Activated T-cell treated with anti-CD3 and anti-CD28 coated beads, Interleukin-2, amount 50 U/mL, for 72 hours (primary cell): ENCODE results near the gene HCN3. TPM values are rescaled to one million over a fixed set of nuclear protein-coding genes. Genes with fewer than 3 reads are reported as not detected.
A peak's percentile ranks its signal among the peaks of the same experiment; 100 is the strongest.
"Not testable (repeated sequence)": the region's sequence is repeated elsewhere in the genome, so short reads cannot be mapped to it uniquely, and the experiment has no call there.

Experiments
- ATAC-seq, 2 donors: fragments of 150-1000 bp; cut with Tn5 transposase; replicated peaks in 1 of 2; 2 replicates each; pipeline ENCODE4 v1.10.0; 2021; ENCODE audit warnings: moderate library complexity in 2 of 2, mild to moderate bottlenecking in 1 of 2
- DNase-seq, 2 donors: peaks; one replicate each; pipeline ENCODE4 v3.0.0; 2021 to 2022; ENCODE audit warnings: mixed read lengths in 1 of 2
- H3K27ac Mint-ChIP-seq: one replicate; pipeline ENCODE4 v1.8.0; 2022; ENCODE audit warnings: mild to moderate bottlenecking, moderate library complexity, mixed read lengths
- H3K27me3 Mint-ChIP-seq: one replicate; pipeline ENCODE4 v1.8.0; 2022; ENCODE audit warnings: low read depth, mixed read lengths
- H3K36me3 Mint-ChIP-seq, 2 donors: one replicate each; pipeline ENCODE4 v1.8.0; 2022; ENCODE audit warnings: mixed read lengths in 2 of 2, mild to moderate bottlenecking in 1 of 2; ENCODE audit not compliant: insufficient read depth in 2 of 2
- H3K4me1 Mint-ChIP-seq: one replicate; pipeline ENCODE4 v1.8.0; 2022; ENCODE audit warnings: low read depth, mixed read lengths
- H3K4me3 Mint-ChIP-seq, 2 donors: one replicate each; pipeline ENCODE4 v1.8.0; 2022; ENCODE audit warnings: mild to moderate bottlenecking in 2 of 2, mixed read lengths in 2 of 2, moderate library complexity in 2 of 2
- H3K9me3 Mint-ChIP-seq, 2 donors: one replicate each; pipeline ENCODE4 v1.8.0; 2022; ENCODE audit warnings: mixed read lengths in 2 of 2
- total RNA-seq, 2 donors: library from RNA; stranded (reverse); gene quantifications; one replicate each; pipeline ENCODE4 v1.2.3, GENCODE V29; 2022

The HCN3 gene
- total RNA-seq, 2 donors from 2014 or later: 3.6 to 4.1 TPM

GRCh38 chr1:155326020-155326526 is 48.8 kb downstream of the HCN3 start:
- Mint-ChIP-seq H3K36me3 (peaks cover 4 to 6% of the 10 kb centered on the region in 2 donors), H3K4me1 (peaks cover 26% of the 10 kb centered on the region), H3K27ac (no peak overlapping the region), H3K9me3 (no peaks in the 10 kb centered on the region), H3K27me3 (no peaks in the 10 kb centered on the region), H3K4me3 (peak overlapping the region; percentile 26 to 84)
- DNase-seq (no peak), ATAC-seq (no peak)

DNA sequence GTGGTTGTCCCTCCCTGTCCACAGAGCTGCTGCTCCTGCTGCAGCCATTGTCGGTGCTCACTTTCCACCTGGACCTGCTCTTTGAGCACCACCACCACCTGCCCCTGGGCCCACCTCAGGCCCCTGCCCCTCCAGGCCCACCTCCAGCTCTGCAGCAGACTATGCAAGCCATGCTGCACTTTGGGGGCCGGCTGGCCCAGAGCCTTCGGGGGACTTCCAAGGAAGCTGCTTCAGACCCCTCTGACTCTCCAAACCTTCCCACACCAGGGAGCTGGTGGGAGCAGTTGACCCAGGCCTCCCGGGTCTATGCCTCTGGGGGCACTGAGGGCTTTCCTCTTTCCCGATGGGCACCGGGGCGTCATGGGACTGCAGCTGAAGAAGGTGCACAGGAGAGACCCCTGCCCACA is 49.4 kb downstream of the HCN3 start:
- peak in 1 of 2 donors; percentile 6 for DNase-seq
- Mint-ChIP-seq H3K9me3 (no peaks in the 10 kb centered on the region), H3K27me3 (no peaks in the 10 kb centered on the region), H3K4me3 (no peak overlapping the region), H3K36me3 (peaks cover 5 to 7% of the 10 kb centered on the region in 2 donors), H3K27ac (no peak overlapping the region), H3K4me1 (peaks cover 21% of the 10 kb centered on the region)
- ATAC-seq: no peak

DNA sequence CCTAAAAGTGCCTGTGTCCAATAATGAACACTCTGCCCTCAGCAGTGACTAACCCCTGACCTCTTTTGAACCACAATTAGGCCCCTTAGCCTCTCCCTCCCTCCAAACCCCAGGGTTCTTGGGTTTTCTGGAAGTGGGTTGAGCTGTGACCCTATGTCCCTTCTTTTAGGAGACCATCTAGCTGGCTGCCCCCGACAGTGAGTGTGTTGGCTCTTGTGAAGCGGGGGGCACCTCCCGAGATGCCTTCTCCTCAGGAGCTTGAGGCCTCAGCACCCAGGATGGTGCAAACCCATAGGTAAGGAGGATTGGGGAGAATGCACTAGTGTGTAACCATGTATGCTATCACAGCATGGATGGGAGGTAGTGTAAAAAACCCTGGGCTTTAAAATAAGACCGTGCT is 50.7 kb downstream of the HCN3 start:
- ATAC-seq: no peak
- Mint-ChIP-seq H3K27me3 (no peaks in the 10 kb centered on the region), H3K9me3 (no peaks in the 10 kb centered on the region), H3K27ac (no peak overlapping the region), H3K36me3 (peaks cover 5 to 7% of the 10 kb centered on the region in 2 donors), H3K4me1 (peaks cover 10% of the 10 kb centered on the region), H3K4me3 (no peak overlapping the region)
- no peak for DNase-seq

DNA sequence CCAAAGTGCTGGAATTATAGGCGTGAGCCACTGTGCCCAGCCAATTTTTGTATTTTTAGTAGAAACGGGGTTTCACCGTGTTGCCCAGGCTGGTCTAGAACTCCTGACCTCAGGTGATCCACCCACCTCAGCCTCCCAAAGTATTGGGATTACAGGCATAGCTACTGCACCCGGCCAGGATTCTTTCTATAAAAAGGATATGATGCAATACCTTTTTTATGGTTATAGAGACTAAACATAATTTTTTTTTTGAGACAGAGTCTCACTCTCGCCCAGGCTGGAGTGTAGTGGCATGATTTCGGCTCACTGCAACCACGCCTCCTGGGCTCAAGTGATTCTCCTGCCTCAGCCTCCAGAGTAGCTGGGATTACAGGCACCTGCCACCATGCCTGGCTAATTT is 51.6 kb downstream of the HCN3 start:
- H3K4me1 Mint-ChIP-seq: peaks cover 10% of the 10 kb centered on the region
- H3K4me3 Mint-ChIP-seq, H3K27me3 Mint-ChIP-seq, H3K36me3 Mint-ChIP-seq, H3K9me3 Mint-ChIP-seq, H3K27ac Mint-ChIP-seq, ATAC-seq, DNase-seq: not testable (repeated sequence)

DNA sequence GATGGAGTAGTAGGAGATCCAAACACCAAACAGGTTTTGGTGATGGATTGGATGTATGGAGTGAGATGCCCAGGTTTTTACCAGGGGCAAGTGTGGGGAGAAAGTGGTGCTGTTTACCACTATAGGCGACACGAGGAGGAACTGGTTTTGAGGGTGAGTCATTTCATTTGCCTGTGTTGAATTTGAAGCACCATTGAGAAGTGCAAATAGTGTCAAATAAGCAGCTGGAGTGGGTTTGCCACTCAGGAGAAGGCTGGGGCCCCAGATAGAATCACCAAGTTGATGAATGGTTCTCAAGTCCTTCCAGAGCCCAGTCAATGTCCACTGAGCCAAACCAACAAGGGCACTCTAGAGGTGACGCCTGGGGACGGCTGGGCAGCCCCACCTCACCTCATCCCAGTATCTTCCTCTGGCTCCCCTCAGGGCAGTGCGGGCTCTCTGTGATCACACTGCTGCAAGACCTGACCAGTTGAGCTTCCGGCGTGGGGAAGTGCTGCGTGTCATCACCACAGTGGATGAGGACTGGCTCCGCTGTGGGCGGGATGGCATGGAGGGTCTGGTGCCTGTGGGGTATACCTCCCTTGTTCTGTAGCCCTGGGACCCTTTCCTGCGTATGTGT is 52.8 kb downstream of the HCN3 start:
- Mint-ChIP-seq H3K36me3 (peaks cover 5 to 9% of the 10 kb centered on the region in 2 donors), H3K4me1 (peaks cover 10% of the 10 kb centered on the region), H3K27me3 (no peaks in the 10 kb centered on the region), H3K9me3 (no peaks in the 10 kb centered on the region), H3K27ac (peak overlapping the region; percentile 93), H3K4me3 (no peak overlapping the region)
- ATAC-seq: peak; percentile 12
- DNase-seq: no peak

DNA sequence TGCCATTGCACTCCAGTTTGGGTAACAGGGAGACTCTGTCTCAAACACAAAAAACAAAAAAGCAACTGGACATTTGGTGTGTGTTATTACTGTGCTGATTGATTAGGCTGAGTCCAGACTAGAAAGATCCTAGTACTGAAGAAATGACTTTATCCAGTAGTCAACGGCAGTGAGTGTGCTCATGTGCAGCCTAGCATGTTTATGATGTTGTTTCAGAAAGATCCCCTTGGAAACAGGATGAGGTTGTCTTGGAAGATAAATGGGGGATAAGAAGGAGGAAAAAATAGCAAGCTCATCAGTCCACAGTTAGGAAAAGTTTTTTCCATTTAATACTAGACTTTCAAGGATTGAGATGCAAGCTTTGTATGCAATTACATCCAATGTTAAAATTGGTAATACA is 57.7 kb downstream of the HCN3 start:
- Mint-ChIP-seq H3K4me3 (no peak overlapping the region), H3K27ac (no peak overlapping the region), H3K36me3 (peaks cover 5 to 17% of the 10 kb centered on the region in 2 donors)

More for the DNA sequence above, 57.7 kb downstream of the HCN3 start:
- DNase-seq: no peak
- Mint-ChIP-seq H3K4me1 (no peaks in the 10 kb centered on the region), H3K9me3 (no peaks in the 10 kb centered on the region), H3K27me3 (no peaks in the 10 kb centered on the region)
- ATAC-seq: no peak

Other genes starting within 250 kb of the HCN3 start
- gene DCST2, start 243.7 kb upstream of the HCN3 start, total RNA-seq: 1 to 10 TPM; 1.1 to 1.4 TPM
- gene DCST1, start 243.6 kb upstream of the HCN3 start, total RNA-seq: under 1 TPM in 1 of 2 donors, not detected in 1; 0.10 TPM
- 10 to 100 TPM; 40.8 to 42.1 TPM for gene ADAM15, start 226.1 kb upstream of the HCN3 start, total RNA-seq
- gene EFNA4, start 213.7 kb upstream of the HCN3 start, total RNA-seq: 1 to 10 TPM; 3.4 to 4.0 TPM
- 1 to 10 TPM; 4.1 to 4.7 TPM for gene EFNA3, start 198.6 kb upstream of the HCN3 start, total RNA-seq
- gene EFNA1, start 149.6 kb upstream of the HCN3 start, total RNA-seq: 1 to 10 TPM in 1 of 2 donors, under 1 TPM in 1; 1.00 to 1.4 TPM
- 10 to 100 TPM; 65.0 to 66.3 TPM for gene SLC50A1, start 141.6 kb upstream of the HCN3 start, total RNA-seq
- 10 to 100 TPM; 49.4 to 58.9 TPM for gene DPM3, start 136.9 kb upstream of the HCN3 start, total RNA-seq
- gene KRTCAP2, start 104.2 kb upstream of the HCN3 start, total RNA-seq: 100 to 1,000 TPM; 199 to 203 TPM
- gene TRIM46, start 103.6 kb upstream of the HCN3 start, total RNA-seq: 1 to 10 TPM; 8.6 to 9.8 TPM
- gene THBS3, start 69.6 kb upstream of the HCN3 start, total RNA-seq: 10 to 100 TPM; 24.7 to 28.7 TPM
- gene MTX1, start 68.8 kb upstream of the HCN3 start, total RNA-seq: 10 to 100 TPM; 25.5 to 27.4 TPM
- gene ENTREP3, start 22.0 kb upstream of the HCN3 start, total RNA-seq: 10 to 100 TPM; 30.7 to 33.8 TPM
- 100 to 1,000 TPM; 112 to 114 TPM for gene SCAMP3, start 15.1 kb upstream of the HCN3 start, total RNA-seq
- gene CLK2, start 4.0 kb upstream of the HCN3 start, total RNA-seq: 10 to 100 TPM; 72.4 to 77.9 TPM
- gene PKLR, start 24.0 kb downstream of the HCN3 start, total RNA-seq: not detected
- gene FDPS, start 31.4 kb downstream of the HCN3 start, total RNA-seq: 100 to 1,000 TPM; 182 to 184 TPM
- 10 to 100 TPM; 20.5 to 26.8 TPM for gene RUSC1, start 43.4 kb downstream of the HCN3 start, total RNA-seq